ENCODE results near the gene SPACA7. TPM values are rescaled to one million over a fixed set of nuclear protein-coding genes. Genes with fewer than 3 reads are reported as not detected.
"Not testable (repeated sequence)": the region's sequence is repeated elsewhere in the genome, so short reads cannot be mapped to it uniquely, and the experiment has no call there.

The SPACA7 gene
- total and polyA plus RNA-seq, 10 of the 15 experiments (the other 5 are each of a cell fraction or from before 2014, with no cell fraction given): not detected

DNA sequence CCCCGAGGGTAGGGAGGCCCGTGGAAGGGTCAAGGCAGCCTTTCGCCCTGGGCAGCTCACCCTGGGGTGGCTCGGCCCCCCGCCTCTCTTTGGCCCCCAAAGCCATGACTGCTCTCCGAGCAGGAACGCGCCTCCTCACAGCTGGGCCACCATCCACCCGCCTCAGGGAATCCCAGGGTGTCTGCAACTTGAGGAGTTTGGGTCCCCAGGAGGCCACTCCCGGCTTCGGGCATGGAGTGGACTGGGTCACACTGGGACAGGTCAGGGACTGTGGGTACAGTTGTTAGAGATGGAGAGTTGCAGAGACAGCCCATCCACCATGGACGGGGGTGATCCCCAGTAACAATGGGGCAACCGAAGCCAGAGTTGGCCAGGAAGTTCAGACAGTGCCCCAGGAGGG is 19.8 kb downstream of the SPACA7 start:
- in situ Hi-C loops (cut with MboI): loop anchor here (5.0 kb wide), 1 partner anchor 1444 kb away; no protein-coding TSS in a partner anchor
- H2AFZ ChIP-seq (ENCODE audit: control insufficient read depth, low read depth, low read length); RAD21 ChIA-PET (ENCODE audit: unreplicated experiment); ATAC-seq; CTCF ChIA-PET; H4K20me1 ChIP-seq (ENCODE audit: control insufficient read depth, insufficient read depth); H3K79me2 ChIP-seq (ENCODE audit: control insufficient read depth, insufficient read depth, low read length); DNase-seq (ENCODE audit: low read depth, low spot score); POLR2A ChIA-PET; H3K4me2 ChIP-seq (ENCODE audit: control insufficient read depth, insufficient read depth); H3K36me3 ChIP-seq (ENCODE audit: control insufficient read depth in 2 of 2, insufficient read depth in 2 of 2, low read length in 1 of 2); H3K27ac ChIP-seq (ENCODE audit: control insufficient read depth, insufficient read depth); FAIRE-seq; intact Hi-C loops (cut with micrococcal nuclease; ENCODE audit: unreplicated experiment); H3K9ac ChIP-seq (ENCODE audit: control insufficient read depth, insufficient read depth, low read length); BruUV-seq (replicated peaks); H3K9me3 ChIP-seq (replicated peaks; ENCODE audit: control insufficient read depth, insufficient read depth, low read length); H3K4me3 ChIP-seq; SMC1A ChIA-PET (ENCODE audit: uncharacterized antibody, unreplicated experiment); H3K27me3 ChIP-seq (replicated peaks in 1 of 2; ENCODE audit: control insufficient read depth in 2 of 2, insufficient read depth in 2 of 2, low read length in 1 of 2); H3K4me1 ChIP-seq (ENCODE audit: control insufficient read depth, insufficient read depth, low read length): not testable (repeated sequence)
- 21% methylated on average over 4 of the region's 13 CpGs for WGBS (ENCODE audit: insufficient coverage, insufficient replicate concordance, low lambda C conversion rate, missing lambda C conversion rate)

DNA sequence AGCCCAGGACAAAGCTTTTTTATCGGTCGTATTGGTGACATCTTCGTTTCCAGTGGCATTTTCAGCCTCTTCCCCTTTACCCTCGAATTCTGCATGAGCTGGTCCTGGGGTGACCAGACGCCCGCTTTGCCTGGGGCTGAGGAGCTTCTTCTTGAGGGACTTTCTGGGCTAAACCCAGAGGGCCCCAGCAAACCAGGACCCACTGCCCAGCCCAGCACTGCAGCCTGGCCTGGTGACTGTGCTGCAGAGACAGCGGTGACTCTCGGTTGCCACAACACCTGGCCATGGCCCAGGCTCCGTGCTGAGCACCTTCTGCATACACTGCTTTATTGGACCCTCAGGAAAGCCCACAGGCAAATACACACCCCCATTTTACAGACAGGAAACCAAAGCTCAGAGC is 21.0 kb downstream of the SPACA7 start:
- ChIA-PET SMC1A (ENCODE audit: uncharacterized antibody, unreplicated experiment) (no interaction called here), CTCF (no interaction called here), RAD21 (ENCODE audit: unreplicated experiment) (no interaction called here), POLR2A (no interaction called here)
- no peak overlapping the region for H3K9ac ChIP-seq (ENCODE audit: control insufficient read depth, insufficient read depth, low read length)
- H3K4me1 ChIP-seq (ENCODE audit: control insufficient read depth, insufficient read depth, low read length): no peaks in the 10 kb centered on the region
- no peaks in the 10 kb centered on the region for H4K20me1 ChIP-seq (ENCODE audit: control insufficient read depth, insufficient read depth)
- H3K79me2 ChIP-seq (ENCODE audit: control insufficient read depth, insufficient read depth, low read length): no peaks in the 10 kb centered on the region
- no peak overlapping the region for H3K27ac ChIP-seq (ENCODE audit: control insufficient read depth, insufficient read depth)
- no peaks in the 10 kb centered on the region for H3K36me3 ChIP-seq (ENCODE audit: control insufficient read depth in 2 of 2, insufficient read depth in 2 of 2, low read length in 1 of 2)
- H2AFZ ChIP-seq (ENCODE audit: control insufficient read depth, low read depth, low read length): no peak overlapping the region
- in situ Hi-C loops (cut with MboI): loop anchor here (5.0 kb wide), 1 partner anchor 1445 kb away; no protein-coding TSS in a partner anchor
- H3K4me3 ChIP-seq: no peak overlapping the region
- no TSS peak for BruUV-seq (replicated peaks)
- FAIRE-seq: no peak
- WGBS (ENCODE audit: insufficient coverage, insufficient replicate concordance, low lambda C conversion rate, missing lambda C conversion rate): 56% methylated on average over 9 of the region's 9 CpGs
- intact Hi-C loops (cut with micrococcal nuclease; ENCODE audit: unreplicated experiment): no loop called here
- no peak for ATAC-seq
- H3K4me2 ChIP-seq (ENCODE audit: control insufficient read depth, insufficient read depth): no peak overlapping the region
- H3K27me3 ChIP-seq (replicated peaks in 1 of 2; ENCODE audit: control insufficient read depth in 2 of 2, insufficient read depth in 2 of 2, low read length in 1 of 2): no peaks in the 10 kb centered on the region
- DNase-seq (ENCODE audit: low read depth, low spot score): no peak
- no peaks in the 10 kb centered on the region for H3K9me3 ChIP-seq (replicated peaks; ENCODE audit: control insufficient read depth, insufficient read depth, low read length)
- no peak for TF ChIP-seq SMAD5 (IDR thresholded peaks at IDR 0.05; ENCODE audit: low read depth)
- TF ChIP-seq CBFB (IDR thresholded peaks at IDR 0.05; ENCODE audit: low read depth): no peak
- TF ChIP-seq, protein P1, sequence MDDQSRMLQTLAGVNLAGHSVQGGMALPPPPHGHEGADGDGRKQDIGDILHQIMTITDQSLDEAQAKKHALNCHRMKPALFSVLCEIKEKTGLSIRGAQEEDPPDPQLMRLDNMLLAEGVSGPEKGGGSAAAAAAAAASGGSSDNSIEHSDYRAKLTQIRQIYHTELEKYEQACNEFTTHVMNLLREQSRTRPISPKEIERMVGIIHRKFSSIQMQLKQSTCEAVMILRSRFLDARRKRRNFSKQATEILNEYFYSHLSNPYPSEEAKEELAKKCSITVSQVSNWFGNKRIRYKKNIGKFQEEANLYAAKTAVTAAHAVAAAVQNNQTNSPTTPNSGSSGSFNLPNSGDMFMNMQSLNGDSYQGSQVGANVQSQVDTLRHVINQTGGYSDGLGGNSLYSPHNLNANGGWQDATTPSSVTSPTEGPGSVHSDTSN (IDR thresholded peaks at IDR 0.05; ENCODE audit: insufficient replicate concordance, low read depth, low read length): no peak
- no peak for TF ChIP-seq TARDBP (IDR thresholded peaks at IDR 0.05; ENCODE audit: borderline replicate concordance)
- no peak for TF ChIP-seq STAT1 (conservative IDR thresholded peaks at IDR 0.05)
- no peak for TF ChIP-seq ZBED1 (IDR thresholded peaks at IDR 0.05; ENCODE audit: borderline replicate concordance)
- TF ChIP-seq BMI1 (IDR thresholded peaks at IDR 0.05; ENCODE audit: borderline replicate concordance): no peak
- no peak for TF ChIP-seq SMC3 (IDR thresholded peaks at IDR 0.05; ENCODE audit: borderline replicate concordance, low read length)
- TF ChIP-seq, protein P2, sequence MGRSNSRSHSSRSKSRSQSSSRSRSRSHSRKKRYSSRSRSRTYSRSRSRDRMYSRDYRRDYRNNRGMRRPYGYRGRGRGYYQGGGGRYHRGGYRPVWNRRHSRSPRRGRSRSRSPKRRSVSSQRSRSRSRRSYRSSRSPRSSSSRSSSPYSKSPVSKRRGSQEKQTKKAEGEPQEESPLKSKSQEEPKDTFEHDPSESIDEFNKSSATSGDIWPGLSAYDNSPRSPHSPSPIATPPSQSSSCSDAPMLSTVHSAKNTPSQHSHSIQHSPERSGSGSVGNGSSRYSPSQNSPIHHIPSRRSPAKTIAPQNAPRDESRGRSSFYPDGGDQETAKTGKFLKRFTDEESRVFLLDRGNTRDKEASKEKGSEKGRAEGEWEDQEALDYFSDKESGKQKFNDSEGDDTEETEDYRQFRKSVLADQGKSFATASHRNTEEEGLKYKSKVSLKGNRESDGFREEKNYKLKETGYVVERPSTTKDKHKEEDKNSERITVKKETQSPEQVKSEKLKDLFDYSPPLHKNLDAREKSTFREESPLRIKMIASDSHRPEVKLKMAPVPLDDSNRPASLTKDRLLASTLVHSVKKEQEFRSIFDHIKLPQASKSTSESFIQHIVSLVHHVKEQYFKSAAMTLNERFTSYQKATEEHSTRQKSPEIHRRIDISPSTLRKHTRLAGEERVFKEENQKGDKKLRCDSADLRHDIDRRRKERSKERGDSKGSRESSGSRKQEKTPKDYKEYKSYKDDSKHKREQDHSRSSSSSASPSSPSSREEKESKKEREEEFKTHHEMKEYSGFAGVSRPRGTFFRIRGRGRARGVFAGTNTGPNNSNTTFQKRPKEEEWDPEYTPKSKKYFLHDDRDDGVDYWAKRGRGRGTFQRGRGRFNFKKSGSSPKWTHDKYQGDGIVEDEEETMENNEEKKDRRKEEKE (IDR thresholded peaks at IDR 0.05): no peak
- TF ChIP-seq, protein P3, sequence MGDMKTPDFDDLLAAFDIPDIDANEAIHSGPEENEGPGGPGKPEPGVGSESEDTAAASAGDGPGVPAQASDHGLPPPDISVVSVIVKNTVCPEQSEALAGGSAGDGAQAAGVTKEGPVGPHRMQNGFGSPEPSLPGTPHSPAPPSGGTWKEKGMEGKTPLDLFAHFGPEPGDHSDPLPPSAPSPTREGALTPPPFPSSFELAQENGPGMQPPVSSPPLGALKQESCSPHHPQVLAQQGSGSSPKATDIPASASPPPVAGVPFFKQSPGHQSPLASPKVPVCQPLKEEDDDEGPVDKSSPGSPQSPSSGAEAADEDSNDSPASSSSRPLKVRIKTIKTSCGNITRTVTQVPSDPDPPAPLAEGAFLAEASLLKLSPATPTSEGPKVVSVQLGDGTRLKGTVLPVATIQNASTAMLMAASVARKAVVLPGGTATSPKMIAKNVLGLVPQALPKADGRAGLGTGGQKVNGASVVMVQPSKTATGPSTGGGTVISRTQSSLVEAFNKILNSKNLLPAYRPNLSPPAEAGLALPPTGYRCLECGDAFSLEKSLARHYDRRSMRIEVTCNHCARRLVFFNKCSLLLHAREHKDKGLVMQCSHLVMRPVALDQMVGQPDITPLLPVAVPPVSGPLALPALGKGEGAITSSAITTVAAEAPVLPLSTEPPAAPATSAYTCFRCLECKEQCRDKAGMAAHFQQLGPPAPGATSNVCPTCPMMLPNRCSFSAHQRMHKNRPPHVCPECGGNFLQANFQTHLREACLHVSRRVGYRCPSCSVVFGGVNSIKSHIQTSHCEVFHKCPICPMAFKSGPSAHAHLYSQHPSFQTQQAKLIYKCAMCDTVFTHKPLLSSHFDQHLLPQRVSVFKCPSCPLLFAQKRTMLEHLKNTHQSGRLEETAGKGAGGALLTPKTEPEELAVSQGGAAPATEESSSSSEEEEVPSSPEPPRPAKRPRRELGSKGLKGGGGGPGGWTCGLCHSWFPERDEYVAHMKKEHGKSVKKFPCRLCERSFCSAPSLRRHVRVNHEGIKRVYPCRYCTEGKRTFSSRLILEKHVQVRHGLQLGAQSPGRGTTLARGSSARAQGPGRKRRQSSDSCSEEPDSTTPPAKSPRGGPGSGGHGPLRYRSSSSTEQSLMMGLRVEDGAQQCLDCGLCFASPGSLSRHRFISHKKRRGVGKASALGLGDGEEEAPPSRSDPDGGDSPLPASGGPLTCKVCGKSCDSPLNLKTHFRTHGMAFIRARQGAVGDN (IDR thresholded peaks at IDR 0.05): no peak
